Fibroblast of lung (primary cell): ENCODE measurements around the gene TGFBRAP1. TPM values are rescaled to one million over a fixed set of nuclear protein-coding genes. Genes with fewer than 3 reads are reported as not detected.

Source experiments
- DNase-seq, 2 donors: peaks; one replicate each; pipeline versions ENCODE4 v3.0.0 to v3.0.0-alpha.2; 2010; ENCODE audit warnings: low read depth in 2 of 2
- H2AFZ ChIP-seq: 2 replicates; pipeline ENCODE4 v1.5.1; 2012; ENCODE audit warnings: low read length, control low read depth, inconsistent platforms
- H3K27ac ChIP-seq: 2 replicates; pipeline ENCODE4 v1.5.1; 2011; ENCODE audit warnings: low read length, control low read depth; ENCODE audit not compliant: insufficient read depth
- H3K27me3 ChIP-seq: 2 replicates; pipeline ENCODE4 v1.5.1; 2011; ENCODE audit warnings: mild to moderate bottlenecking, low read length; ENCODE audit not compliant: control insufficient read depth, insufficient read depth
- H3K36me3 ChIP-seq: 2 replicates; pipeline ENCODE4 v1.5.1; 2011; ENCODE audit warnings: low read length; ENCODE audit not compliant: control insufficient read depth, insufficient read depth
- H3K4me1 ChIP-seq: 2 replicates; pipeline ENCODE4 v1.5.1; 2011; ENCODE audit warnings: low read length; ENCODE audit not compliant: control insufficient read depth, insufficient read depth; ENCODE audit errors: extremely low read depth
- H3K4me2 ChIP-seq: 2 replicates; pipeline ENCODE4 v1.5.1; 2011; ENCODE audit warnings: low read length, control low read depth; ENCODE audit not compliant: insufficient read depth; ENCODE audit errors: extremely low read depth
- H3K4me3 ChIP-seq, 4 experiments: fragments of 200-600 bp in 1 of 4; sonication (generic) in 1 of 4; replicated peaks in 1 of 4; 2 replicates each; pipeline ENCODE4 v1.5.1; 2011 to 2016; ENCODE audit warnings: low read length in 4 of 4, low read depth in 3 of 4, mild to moderate bottlenecking in 3 of 4, control low read depth in 2 of 4, inconsistent platforms in 1 of 4, mixed read lengths in 1 of 4; ENCODE audit not compliant: insufficient read depth in 1 of 4; ENCODE audit errors: control extremely low read depth in 1 of 4
- H3K79me2 ChIP-seq: 2 replicates; pipeline ENCODE4 v1.5.1; 2012; ENCODE audit warnings: mild to moderate bottlenecking, low read length, inconsistent platforms; ENCODE audit not compliant: control insufficient read depth, insufficient read depth
- H3K9ac ChIP-seq: 2 replicates; pipeline ENCODE4 v1.5.1; 2011; ENCODE audit warnings: mild to moderate bottlenecking, low read length, control low read depth; ENCODE audit not compliant: insufficient read depth
- H3K9me3 ChIP-seq: 2 replicates; pipeline ENCODE4 v1.5.1; 2012; ENCODE audit warnings: low read depth, low read length; ENCODE audit not compliant: control insufficient read depth, insufficient read depth
- H4K20me1 ChIP-seq: 2 replicates; pipeline ENCODE4 v1.5.1; 2011; ENCODE audit warnings: low read length; ENCODE audit not compliant: control insufficient read depth, insufficient read depth; ENCODE audit errors: extremely low read depth
- EZH2 ChIP-seq: IDR thresholded peaks from 2 replicates; pipeline ENCODE4 v1.5.1; 2012; ENCODE audit warnings: low read length, control low read depth, mild to moderate bottlenecking; ENCODE audit errors: missing control alignments
- polyA plus RNA-seq, 2 donors: library from polyadenylated mRNA; depleted of rRNA in 1 of 2; stranded (reverse) in 1 of 2; unstranded in 1 of 2; fragments of >200 nt; gene quantifications; 2 replicates each; pipeline ENCODE4 v1.2.1, GENCODE V29; 2011 to 2012; ENCODE audit warnings: missing spikeins in 1 of 2
- total RNA-seq: library from RNA; depleted of rRNA; stranded (reverse); fragments of >200 nt; gene quantifications from 2 replicates; pipeline ENCODE4 v1.2.1, GENCODE V29; 2014
- TF ChIP-seq, protein P1 (sequence below), 2 donors: IDR thresholded peaks in 1 of 2; conservative IDR thresholded peaks in 1 of 2; 1 replicate in 1 of 2; 2 replicates in 1 of 2; pipeline ENCODE4 v1.5.1; 2011 to 2012; ENCODE audit warnings: low read length in 2 of 2, control low read depth in 1 of 2, inconsistent platforms in 1 of 2, low read depth in 1 of 2, mild to moderate bottlenecking in 1 of 2

TGFBRAP1 gene
- total and polyA plus RNA-seq, 2 donors (not counting 1 experiment from before 2014, with no cell fraction given), result 8.5 to 14.9 TPM

DNA sequence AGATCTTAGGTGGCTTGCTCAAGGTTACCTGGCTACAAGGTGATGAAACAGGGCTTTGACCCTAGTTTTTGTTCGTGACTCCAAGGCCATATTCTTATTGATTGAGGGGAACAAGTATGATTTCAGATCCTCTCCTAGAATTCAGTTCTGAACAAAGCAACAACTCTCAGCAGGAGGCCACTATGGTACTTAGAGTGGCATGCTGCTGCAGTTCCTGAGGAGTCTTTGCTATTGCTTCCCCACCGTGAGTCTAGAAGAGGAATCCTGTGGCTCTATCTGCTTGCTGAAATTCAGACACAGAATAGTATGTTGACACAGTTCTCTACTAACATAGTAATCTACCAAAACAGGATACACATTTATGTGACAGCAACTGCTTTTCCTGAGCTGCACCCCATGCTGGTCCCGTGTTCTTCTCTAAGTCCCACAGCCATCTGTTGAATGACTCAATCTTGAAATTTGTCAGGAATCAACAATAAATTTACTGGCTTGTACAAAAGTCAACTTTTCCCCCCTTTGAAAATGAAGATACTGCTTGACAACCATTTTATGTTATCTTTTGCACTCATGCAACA is 4.1 kb downstream of the TGFBRAP1 start:
- Histone ChIP-seq H3K27ac (no peak overlapping the region), H3K9ac (no peak overlapping the region), H3K4me2 (no peak overlapping the region), H4K20me1 (no peaks in the 10 kb centered on the region), H3K27me3 (no peaks in the 10 kb centered on the region), H3K79me2 (peaks cover 33% of the 10 kb centered on the region), H3K36me3 (no peaks in the 10 kb centered on the region), H2AFZ (no peak overlapping the region), H3K9me3 (no peaks in the 10 kb centered on the region), H3K4me1 (peaks cover 16% of the 10 kb centered on the region), H3K4me3 (no peak overlapping the region)
- peak in 1 of 2 donors; percentile 66 for DNase-seq
- TF ChIP-seq, protein P1, sequence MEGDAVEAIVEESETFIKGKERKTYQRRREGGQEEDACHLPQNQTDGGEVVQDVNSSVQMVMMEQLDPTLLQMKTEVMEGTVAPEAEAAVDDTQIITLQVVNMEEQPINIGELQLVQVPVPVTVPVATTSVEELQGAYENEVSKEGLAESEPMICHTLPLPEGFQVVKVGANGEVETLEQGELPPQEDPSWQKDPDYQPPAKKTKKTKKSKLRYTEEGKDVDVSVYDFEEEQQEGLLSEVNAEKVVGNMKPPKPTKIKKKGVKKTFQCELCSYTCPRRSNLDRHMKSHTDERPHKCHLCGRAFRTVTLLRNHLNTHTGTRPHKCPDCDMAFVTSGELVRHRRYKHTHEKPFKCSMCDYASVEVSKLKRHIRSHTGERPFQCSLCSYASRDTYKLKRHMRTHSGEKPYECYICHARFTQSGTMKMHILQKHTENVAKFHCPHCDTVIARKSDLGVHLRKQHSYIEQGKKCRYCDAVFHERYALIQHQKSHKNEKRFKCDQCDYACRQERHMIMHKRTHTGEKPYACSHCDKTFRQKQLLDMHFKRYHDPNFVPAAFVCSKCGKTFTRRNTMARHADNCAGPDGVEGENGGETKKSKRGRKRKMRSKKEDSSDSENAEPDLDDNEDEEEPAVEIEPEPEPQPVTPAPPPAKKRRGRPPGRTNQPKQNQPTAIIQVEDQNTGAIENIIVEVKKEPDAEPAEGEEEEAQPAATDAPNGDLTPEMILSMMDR (conservative IDR thresholded peaks at IDR 0.05 in 1 of 2, IDR thresholded peaks at IDR 0.05 in 1 of 2; ENCODE audit: low read depth in 1 of 2, low read length in 2 of 2), result no peak
- TF ChIP-seq EZH2, result no peak

DNA sequence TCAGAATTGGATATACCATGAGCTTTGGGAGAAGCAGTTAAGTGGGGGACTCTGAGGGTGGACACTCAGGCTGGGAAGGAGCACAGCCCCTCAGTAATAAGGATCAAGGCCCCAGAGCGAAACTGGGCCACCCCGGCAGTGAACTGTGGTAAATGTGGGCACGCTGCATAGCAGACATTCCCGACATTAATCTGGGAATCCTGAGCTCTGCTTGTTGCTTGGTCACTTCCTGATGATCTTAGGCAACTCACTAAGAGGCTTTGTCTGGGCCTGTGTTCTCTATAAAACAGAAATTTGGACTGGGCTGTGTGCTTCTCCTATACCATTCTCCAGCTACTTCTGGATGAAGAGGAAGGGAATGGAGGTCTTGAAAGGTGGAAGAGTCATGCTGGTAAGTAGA is 4.8 kb downstream of the TGFBRAP1 start:
- no peak overlapping the region for H3K4me2 ChIP-seq
- no peaks in the 10 kb centered on the region for H3K36me3 ChIP-seq
- H3K9ac ChIP-seq, result no peak overlapping the region
- H3K27ac ChIP-seq, result no peak overlapping the region
- H2AFZ ChIP-seq, result no peak overlapping the region
- peaks cover 36% of the 10 kb centered on the region for H3K79me2 ChIP-seq
- TF ChIP-seq, protein P1 (conservative IDR thresholded peaks at IDR 0.05 in 1 of 2, IDR thresholded peaks at IDR 0.05 in 1 of 2; ENCODE audit: low read depth in 1 of 2, low read length in 2 of 2), result no peak
- no peak for TF ChIP-seq EZH2
- no peak overlapping the region for H3K4me3 ChIP-seq
- peak in 1 of 2 donors; percentile 93 for DNase-seq
- no peaks in the 10 kb centered on the region for H3K9me3 ChIP-seq
- no peaks in the 10 kb centered on the region for H3K27me3 ChIP-seq
- H3K4me1 ChIP-seq, result peaks cover 13% of the 10 kb centered on the region
- H4K20me1 ChIP-seq, result no peaks in the 10 kb centered on the region

DNA sequence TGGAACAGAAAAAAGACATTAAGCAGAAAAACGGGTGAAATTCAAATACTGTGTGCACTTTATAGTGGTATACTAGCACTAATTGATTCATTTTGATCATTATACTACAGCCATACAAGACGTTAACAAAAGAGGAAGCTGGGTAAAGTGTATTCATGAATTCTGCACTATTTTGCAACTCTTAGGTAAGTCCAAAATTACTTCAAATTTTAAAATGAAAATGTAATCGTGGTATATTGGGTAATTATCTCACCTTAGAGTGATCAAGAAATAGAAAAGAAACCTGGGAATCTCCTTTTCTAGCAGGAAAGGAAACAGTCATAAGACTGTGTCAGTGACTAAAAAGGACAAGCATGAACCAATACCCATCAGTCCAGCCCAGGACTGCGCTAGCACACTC is 5.4 kb downstream of the TGFBRAP1 start:
- Histone ChIP-seq H3K27me3 (no peaks in the 10 kb centered on the region), H3K4me3 (no peak overlapping the region), H3K9ac (no peak overlapping the region), H3K9me3 (no peaks in the 10 kb centered on the region), H3K4me1 (peaks cover 13% of the 10 kb centered on the region), H3K36me3 (no peaks in the 10 kb centered on the region), H3K27ac (no peak overlapping the region), H2AFZ (no peak overlapping the region), H3K79me2 (peaks cover 35% of the 10 kb centered on the region), H4K20me1 (no peaks in the 10 kb centered on the region), H3K4me2 (no peak overlapping the region)
- peak in 1 of 2 donors; percentile 19 for DNase-seq
- TF ChIP-seq EZH2, result no peak
- TF ChIP-seq, protein P1 (conservative IDR thresholded peaks at IDR 0.05 in 1 of 2, IDR thresholded peaks at IDR 0.05 in 1 of 2; ENCODE audit: low read depth in 1 of 2, low read length in 2 of 2), result no peak
